Inferior parietal cortex (tissue), 1 donor: ENCODE results near the gene CDT1.
A peak's percentile ranks its signal among the peaks of the same experiment; 100 is the strongest.
"Not testable (repeated sequence)": the region's sequence is repeated elsewhere in the genome, so short reads cannot be mapped to it uniquely, and the experiment has no call there.

Experiments used
- DNase-seq: peaks from one replicate; pipeline ENCODE4 v3.0.0-alpha.2; 2016; ENCODE audit errors: extremely low spot score

Gene CDT1

DNA sequence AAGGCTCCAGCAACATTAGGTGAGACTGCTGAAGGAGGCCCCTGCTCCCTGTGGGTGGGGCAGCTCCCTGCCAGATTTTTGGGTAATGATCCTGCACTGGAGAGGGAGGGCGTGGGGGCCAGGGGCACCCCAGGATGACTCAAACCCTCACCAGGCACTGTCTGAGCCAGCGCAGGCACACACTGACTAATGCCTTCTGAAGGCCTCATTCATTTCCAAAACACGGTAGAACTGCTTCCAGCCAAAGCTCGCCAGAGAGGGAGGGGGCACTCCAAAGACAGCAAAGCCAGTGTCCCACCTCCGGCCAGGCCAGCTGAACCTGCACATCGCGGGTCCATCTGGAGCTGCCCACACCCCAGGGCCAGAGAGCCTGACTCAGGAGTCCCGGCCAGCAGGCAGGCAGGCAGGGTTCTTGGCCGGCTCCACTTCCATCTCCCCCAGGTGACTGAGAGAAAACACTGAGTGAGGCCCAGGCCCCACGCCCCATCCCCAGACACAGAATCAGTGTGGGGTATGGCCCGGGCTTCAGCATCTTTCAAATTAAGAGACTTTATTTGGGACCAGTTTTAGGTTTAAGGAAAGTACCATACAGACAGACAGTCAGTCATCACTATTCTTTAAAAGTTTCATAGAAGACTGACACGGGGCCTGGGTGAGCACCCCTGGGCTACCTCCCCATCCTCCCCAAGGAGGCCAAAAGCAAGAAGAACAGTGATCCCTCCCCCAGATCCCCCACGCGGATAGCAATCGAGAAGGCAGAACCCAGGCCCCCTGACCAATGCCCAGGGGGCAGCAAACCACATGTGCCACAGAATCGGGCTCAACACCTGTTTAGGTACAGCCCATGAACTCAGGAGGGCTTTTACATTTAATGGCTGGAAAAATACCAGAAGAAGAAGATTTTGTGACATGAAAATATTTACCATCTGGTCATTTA is 20.9 kb upstream of the CDT1 start:
- DNase-seq, result no peak

DNA sequence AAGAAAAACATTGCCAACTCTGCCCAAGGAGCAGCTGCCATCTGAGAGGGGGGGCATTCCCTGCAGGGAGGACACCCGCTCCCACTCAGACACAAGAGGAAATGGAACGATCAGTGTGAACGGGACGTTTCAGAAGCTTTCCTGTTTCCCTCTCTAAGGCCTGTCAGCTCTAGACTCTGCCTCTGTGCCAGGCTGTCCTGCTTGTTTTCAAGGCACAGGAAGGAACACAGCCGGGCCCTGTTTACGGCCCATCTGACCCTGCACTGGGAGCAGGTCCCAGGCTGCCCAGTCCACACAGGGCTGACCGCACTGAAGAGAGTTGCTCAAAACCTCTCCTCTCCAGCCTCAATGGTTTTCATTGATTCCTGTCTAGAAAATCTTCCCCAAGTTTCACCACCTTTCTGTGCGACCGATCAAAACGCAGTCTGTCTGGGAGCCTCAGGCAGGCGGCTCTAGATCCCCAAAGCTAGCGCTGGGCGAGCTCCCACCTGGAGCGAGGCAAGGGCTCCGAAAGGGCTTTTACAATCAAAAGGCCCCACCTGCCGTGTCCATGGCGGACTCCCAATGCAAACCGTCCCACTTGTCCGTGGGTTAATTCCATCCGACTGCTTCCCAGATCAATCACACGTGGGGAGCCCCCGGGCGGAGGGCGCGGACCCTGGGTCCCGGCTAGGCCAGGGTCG is 20.1 kb upstream of the CDT1 start:
- DNase-seq, result peak; percentile 51

DNA sequence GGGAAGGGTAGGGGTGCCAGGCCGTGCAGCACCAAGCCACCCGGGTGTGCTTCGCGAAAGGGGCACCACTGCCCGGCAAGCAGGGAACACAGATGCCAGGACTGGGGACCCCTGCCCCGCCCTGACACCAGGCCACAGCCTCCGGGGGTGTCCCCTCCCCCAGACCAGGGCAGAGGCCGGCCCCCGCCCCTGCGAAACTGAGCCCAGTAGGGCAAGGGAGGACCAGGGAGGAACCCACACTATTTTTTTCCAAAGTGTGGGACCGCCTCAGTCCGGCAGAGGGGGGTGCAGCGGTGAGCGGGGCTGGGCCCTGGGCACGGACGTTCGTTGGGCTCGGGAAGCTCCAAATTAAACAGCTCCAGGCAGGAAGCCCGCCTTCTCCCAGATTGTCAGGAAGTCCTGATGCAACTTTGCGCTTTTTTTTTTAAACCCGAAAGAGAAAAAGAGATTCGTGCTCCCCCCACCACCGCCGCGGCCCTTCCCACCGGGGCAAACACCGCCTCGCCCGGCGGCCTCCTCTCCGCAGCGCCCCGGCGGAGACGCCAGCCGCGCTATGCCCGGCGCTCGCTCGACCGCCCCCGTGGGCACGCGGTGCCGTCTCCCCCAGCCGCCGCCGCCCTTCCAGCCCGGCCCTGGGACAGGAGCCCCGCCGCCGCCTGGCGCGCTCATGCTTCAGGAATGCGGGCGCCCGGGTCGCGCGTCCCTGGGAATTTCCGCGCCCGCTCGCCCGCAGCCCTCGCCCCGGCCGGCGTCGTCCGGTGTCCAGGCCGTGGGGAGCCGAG is 19.3 kb upstream of the CDT1 start:
- no peak for DNase-seq

DNA sequence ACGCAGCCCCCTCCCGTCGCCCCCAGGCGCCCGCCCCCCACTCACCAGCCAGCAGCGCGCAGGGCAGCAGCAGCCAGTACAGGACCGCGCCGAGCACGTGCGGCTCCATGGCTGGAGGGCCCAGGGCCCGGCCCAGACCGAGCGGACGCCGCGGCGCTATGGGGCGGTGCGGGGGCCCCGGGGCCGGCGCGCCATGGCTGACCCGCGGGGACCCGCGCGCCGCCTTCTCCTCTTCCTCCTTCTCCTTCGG is 18.8 kb upstream of the CDT1 start:
- DNase-seq, result no peak

DNA sequence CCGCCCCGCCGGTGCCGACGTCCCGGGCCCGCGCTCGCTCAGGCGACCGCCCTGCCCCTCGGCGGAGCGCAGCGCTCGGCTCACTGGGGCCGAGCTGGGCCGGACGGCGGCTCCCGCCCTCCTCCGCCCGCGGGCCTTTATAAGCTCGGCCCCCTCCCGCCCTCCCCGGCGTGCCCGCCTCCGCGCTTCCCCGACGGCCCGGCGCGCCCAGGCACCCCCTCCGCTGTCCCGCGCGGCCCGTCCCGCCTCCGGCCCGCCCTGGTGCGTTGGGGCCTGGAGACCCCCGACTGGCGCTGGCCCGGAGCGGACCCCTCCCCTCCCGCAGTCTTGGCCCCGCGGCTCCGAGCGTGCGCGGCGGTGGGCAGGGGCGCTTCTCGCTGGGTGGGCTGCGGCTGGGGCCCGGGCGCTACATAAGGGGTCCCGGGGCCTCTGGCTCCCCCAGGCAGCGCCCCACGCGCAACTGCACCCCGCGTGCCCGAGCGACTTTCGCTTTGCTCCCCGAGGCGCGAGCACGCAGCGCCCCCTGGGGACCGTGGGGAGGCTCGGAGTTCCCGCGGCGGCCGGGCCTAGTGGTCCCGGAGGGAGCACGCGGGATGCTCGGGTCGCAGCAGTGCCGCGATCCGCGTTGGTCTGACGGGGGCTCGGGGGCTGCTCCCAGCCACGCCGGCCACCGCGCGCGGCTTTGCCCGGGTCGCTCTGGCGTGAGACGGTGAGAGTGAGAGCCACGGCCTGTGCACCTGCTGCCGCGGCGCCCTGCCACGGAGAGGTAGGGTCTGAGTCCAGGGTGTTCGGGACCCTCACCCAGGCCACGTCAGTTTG is 18.3 kb upstream of the CDT1 start, which contains the start of gene PIEZO1:
Gene PIEZO1 (minus strand): TSS at position 115 of the 819 bp plus-strand sequence. CDS start 256 bp downstream, outside the sequence.
- DNase-seq, result peak; percentile 77

DNA sequence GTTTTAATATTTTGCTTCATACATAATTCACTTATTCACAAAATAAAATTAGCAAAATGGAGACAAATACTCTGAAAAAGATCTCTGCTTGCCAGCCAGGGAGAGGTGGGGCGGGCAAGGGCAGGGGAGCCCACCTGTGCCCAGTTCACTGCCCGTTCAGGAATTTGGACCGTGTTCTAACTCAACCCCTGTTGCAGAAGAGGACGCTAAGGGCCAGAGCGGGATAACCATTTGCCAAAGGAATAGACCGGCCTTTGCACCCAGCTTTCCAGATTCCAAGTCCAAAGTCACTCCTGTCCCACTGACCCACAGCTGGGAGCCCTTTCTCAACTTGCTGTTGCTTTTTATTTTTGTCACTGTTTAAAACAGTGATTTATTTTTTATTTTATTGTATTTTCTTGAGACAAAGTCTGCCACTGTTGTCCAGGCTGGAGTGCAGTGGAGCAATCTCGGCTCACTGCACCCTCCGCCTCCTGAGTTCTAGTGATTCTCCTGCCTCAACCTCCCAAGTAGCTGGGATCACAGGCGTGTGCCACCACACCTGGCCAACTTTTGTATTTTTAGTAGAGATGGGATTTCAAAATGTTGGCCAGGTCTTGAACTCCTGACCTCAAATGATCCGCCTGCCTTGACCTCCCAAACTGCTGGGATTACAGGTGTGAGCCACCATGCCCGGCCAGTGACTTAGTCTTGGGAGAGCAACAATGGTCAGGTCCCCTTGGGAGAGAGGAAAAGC is 15.8 kb upstream of the CDT1 start:
- no peak for DNase-seq

DNA sequence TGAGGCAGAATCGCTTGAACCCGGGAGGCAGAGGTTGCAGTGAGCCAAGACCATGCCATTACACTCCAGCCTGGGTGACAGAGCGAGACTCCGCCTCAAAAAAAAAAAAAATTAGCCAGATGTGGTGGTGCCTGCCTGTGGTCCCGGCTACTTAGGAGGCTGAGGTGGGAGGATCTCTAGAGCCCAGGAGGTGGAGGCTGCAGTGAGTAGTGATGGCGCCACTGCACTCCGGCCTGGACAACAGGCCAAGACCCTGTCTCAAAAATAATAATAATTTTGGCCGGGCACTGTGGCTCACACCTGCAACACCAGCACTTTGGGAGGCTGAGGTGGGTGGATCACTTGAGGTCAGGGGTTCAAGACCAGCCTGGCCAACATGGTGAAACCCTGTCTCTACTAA is 14.8 kb upstream of the CDT1 start:
- DNase-seq, result not testable (repeated sequence)

DNA sequence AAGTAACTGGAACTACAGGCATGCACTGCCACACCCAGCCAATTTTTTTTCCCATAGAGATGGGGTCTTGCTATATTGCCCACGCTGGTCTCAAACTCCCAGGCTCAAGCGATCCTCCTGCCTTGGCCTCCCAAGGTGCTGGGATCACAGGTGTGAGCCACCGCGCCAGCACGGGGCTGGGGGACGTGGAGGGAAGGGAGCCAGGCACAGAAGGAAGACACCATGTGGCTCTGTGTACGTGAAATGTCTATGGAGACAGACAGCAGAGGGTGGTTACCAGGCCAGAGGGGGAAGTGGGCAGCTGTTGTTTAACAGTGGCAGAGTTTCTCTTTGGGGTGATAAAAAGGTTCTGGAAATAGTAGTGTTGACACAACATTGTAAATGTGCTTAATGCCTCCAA is 14.0 kb upstream of the CDT1 start:
- no peak for DNase-seq

DNA sequence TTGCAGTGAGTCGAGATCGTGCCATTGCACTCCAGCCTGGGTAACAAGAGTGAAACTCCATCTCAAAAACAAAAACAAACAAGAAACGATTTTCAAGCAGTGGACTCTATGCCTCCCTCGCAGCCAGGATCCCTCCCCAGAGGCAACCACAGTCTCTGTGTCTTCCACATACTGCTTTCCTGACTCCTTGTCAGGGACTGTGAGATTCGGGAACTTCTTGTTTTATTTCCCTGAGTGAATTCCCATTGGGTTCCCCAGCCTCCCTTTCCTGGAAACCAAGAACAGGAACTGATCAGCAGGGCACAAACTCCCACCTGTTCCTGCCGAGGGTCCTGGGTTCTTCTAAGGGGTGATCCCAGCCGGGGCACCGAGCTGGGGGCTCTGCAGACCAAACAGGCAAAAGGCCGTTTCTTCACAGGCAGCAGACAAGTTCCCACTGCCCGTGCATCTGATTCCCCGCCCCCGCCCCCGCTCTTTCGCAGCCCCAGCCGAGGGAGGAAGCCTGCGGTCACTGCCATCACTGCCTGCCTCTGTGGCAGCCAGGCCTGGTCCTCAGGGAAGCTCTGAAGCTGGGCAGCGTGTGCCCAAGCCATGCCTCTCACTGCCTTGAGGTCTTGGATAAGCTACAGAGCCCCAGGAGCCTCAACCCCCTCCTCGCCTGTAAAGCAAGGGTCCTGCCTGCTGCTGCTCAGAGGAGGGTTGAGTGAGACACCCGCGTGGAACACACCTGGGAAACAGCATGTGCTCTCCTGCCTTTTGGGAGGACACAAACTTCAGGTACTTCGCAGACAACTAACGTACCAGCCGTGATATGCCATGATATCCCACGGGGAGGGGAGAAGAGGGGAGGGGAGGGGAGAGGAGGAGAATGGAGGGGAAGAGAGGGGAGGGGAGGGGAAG is 13.0 kb upstream of the CDT1 start:
- DNase-seq, result no peak

DNA sequence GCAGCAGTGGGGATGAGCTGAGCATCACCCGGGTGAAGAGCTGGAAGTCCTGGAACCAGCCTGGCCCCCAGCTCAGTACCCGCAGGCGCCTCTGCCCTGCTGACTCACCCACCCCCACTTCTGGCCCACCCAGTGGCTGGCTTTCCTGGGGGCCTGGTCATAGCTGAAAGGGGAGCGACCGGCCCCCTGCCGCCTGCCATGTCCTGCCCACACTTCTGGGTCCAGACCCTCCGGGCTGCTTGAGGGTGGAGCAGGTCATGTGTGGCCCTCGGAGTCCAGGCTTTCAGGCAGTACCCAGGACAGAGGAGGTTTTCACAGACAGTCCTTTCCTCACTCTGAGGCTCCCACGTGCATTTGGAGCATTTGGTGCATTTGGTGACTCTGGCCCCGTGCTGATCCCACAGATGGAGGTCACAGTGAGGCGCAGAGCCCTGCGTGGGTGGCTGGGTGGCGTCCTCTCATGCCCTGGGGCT is 11.5 kb upstream of the CDT1 start:
- no peak for DNase-seq

DNA sequence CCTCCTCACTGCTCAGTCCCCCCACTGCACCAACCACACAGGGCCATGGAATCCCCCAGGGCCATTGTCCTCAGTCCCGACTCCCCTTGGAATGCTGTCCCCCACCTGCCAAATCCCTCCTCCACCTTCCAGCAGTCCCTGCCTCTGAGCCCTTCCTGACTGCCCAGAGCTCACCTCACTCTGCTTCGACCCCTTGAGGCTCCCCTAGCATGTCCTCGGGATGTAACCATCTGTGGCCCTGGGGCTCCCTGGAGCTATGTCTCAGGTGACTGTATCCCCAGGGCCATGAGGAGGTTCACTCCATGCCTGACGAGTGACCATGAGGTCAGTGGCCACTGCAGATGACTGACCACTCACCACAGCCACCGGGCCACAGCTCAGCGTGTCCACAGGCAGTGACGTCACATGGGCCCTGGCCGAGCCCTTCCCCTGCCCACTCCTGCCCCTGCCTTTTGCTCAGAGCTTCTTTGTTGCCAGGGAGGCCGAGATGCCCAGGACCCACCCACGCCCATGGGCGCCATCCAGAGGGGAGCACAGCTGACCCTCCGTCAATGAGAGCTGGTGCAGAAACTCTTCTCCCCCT is 10.8 kb upstream of the CDT1 start:
- DNase-seq, result no peak

DNA sequence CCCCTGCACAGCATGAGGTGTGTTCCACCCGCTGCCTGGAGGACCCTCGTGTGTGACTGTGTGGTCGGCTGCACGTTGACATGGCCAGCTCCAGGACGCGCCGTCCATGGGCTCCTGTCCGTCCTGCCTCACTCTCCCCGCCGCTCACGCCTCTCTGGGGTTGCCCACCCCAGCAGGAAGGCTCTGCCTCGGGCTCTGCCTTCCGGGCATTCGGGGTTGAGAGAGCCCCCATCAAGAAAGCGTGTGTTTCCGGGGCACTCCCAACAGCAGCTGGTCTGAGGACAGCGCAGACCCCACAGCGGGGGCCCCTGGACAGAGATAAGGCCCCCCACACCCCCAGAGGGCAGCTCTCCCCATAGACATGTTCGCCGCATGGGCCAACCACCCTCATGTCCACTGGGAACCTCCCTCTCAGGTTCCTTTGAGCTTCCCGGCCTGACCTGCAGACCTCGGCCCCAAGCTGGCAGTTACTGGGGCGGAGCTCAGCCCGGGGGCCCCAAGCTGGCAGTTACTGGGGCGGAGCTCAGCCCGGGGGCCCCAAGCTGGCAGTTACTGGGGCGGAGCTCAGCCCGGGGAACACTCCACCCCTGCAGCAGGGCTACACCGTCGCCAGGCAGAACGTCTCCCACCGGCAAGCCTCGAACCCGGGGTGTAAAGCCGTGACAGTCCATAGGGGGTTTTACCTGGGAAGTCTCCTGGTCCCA is 10.2 kb upstream of the CDT1 start:
- no peak for DNase-seq

DNA sequence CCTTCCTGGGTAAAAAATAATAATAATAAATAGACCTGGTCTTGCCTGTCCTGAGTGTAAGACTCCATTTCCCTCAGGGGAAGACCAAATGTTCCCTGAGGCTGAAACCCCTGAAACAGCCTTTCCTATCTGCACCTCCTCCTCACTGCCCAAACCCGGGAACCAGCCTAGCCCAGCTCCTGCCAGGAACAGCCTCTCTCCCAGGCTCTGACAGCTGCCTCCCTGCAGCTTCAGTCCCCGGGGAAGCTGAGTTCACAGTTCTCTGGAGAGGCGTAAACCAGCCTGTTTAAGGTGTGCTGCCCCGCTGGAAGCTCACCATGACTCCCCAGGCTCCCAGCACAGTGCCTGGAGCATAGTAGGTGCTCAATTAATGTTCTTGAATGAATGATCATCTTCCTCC is 7.3 kb upstream of the CDT1 start:
- no peak for DNase-seq

DNA sequence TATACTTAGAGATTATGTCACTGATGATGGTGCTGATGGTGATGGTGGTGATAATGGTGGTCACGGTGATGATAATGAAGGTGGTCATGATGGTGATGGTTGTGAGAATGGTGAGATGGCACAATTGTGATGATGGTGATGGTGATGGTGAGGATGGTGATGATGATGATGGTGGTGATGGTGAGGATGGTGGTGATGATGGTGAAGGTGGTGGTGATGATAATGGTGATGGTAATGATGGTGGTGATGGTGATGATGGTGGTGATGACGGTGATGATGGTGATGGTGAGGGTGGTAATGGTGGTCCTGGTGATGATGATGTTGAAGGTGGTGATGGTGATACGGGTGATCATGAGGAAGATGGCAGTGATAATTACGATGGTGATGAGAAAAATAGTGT is 5.5 kb upstream of the CDT1 start:
- no peak for DNase-seq

DNA sequence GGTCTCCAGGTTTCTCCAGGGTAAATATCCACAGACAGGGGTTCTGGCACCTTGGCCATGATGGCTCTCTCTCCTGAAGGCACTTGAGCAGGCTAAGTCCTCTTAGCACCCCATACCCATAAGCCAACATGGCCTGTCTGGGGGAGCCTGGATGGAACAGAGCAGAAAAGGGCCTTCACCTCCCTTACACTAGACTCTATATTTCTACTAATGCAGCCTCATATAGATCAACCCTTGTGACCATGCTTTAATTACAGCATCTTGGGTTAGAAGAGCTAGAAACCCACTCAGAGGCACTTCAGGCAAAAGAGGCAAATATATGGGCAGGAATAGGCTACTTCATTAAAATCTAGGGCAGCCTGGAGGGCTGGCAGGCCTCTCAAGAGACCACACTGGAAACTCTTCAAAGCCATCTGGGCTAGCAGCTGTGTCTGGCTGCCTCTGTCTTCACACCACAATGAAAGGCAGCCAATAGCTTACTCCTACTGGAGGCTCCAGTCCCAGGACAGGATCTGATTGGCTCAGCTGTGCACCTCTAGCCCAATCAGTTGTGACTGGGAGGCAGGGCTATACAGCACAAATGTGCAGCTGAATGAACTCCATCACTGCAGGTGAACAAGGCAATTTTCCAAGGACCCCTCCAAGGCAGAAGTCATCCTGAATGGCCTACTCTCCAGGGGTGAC is 4.7 kb upstream of the CDT1 start:
- no peak for DNase-seq

DNA sequence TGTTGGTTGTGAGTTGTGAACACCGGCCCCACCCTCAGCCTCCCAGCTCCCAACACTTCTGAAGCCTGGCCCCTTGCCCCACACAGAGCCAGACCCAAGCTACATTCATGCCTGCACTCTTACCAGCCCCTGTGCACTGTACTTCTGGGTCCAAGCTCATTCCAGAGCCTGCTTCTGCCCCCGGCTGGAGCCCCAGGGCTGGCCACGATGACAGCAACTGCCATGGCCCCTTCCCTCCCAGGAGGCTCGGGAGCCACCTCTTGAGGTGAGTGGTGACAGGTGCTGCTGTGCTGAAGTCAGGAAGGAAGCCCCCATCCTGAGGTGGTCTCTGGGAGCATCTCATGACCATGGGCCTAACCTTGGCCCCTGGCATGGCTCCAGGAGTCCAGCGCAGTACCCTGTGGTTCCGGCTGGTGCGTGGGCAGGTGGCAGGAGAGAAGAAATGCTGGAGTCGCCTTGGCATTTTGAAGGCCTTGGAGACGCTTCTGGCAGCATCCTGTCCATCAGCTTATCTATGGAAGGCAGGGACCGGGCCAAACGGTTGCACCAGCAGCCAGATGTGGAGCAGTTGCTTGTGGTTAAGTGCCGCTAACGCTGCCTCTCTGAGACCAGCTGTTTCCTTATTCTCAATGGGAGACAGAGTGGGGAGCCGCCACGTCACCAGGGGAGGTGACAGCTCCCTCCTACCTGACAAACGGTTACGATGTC is 3.9 kb upstream of the CDT1 start:
- no peak for DNase-seq

DNA sequence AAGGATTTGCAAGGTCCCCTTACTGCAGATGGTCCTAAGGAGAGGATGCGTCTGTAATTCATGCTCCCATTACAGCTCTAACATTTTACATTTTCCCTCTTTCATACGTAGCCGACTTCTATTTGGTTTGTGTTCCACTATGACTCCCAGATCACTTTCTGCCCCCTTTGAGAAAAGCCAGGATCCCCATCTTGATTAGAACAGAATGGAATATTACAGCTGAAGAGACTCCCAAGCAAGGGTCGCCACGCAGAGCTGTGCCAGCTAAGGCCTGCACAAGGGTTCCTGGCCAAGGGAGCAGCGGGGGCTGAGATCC is 3.4 kb upstream of the CDT1 start:
- no peak for DNase-seq

DNA sequence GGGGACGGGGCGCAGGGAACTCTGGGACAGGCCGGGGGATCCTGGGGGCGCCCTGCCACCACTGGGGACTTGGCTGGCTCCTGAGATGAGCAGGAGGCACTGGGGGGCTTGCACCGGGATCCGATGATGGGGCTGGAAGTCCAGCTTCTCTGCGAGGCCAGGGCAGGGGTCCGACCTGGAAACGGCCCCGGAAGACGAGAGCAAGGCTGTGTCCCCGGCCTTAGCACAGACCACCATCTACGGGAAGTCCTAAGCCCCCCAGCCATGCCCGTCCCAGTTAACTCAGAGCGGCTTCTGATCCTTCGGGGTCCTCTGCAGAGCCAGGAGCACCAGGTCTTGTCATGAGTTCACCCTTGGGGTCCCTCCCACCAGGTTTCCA is 573 bp downstream of the CDT1 start:
- no peak for DNase-seq
